A673 (cell line): Measurements from ENCODE around the gene ASPSCR1.

Experiments
- CTCF ChIP-seq: fragments of 300-800, 200-600 bp; sonication (generic); conservative IDR thresholded peaks from 2 replicates; pipeline ENCODE4 v1.5.1; 2017; ENCODE audit warnings: low read depth, mild to moderate bottlenecking, antibody characterized with exemption, low read length, moderate library complexity, mixed read lengths
- EZH2 ChIP-seq: fragments of 200-600 bp; sonication (generic); IDR thresholded peaks from 2 replicates; pipeline ENCODE4 v1.6.1; 2017; ENCODE audit warnings: borderline replicate concordance, low read depth, mild to moderate bottlenecking, mixed read lengths, antibody characterized with exemption, low read length; ENCODE audit not compliant: poor library complexity, severe bottlenecking

- TF ChIP-seq CTCF, result no peak
- TF ChIP-seq EZH2, result no peak
Observed at GRCh38 chr17:81968396-81968745, 9.1 kb upstream of the ASPSCR1 start.
